Keratinocyte (primary cell): Measurements from ENCODE around the gene LHX4. TPM values are rescaled to one million over a fixed set of nuclear protein-coding genes. Genes with fewer than 3 reads are reported as not detected.

ENCODE experiments used
- DNase-seq: peaks from one replicate; pipeline ENCODE4 v3.0.0-alpha.2; 2011; ENCODE audit warnings: low read depth, missing footprints, low spot score
- FAIRE-seq: peaks from 2 replicates; lab custom pipeline; 2011; peaks lifted over from hg19 to GRCh38; lab: Jason Lieb, UNC
- H2AFZ ChIP-seq: 2 replicates; pipeline ENCODE4 v1.6.0; 2012; ENCODE audit warnings: low read length, control low read depth, inconsistent platforms; ENCODE audit not compliant: control insufficient read depth
- H3K27ac ChIP-seq: 2 replicates; pipeline ENCODE4 v1.5.1; 2011; ENCODE audit warnings: low read length; ENCODE audit not compliant: control insufficient read depth, insufficient read depth
- H3K27me3 ChIP-seq: 3 replicates; pipeline ENCODE4 v1.6.0; 2011; ENCODE audit warnings: low read length; ENCODE audit not compliant: control insufficient read depth, insufficient read depth; ENCODE audit errors: extremely low read depth
- H3K36me3 ChIP-seq, 2 experiments: 2 replicates in 1 of 2; 3 replicates in 1 of 2; pipeline ENCODE4 v1.5.1; 2011; ENCODE audit warnings: low read length in 2 of 2, mild to moderate bottlenecking in 1 of 2; ENCODE audit not compliant: control insufficient read depth in 2 of 2, insufficient read depth in 2 of 2; ENCODE audit errors: extremely low read depth in 1 of 2
- H3K4me1 ChIP-seq: 3 replicates; pipeline ENCODE4 v1.5.1; 2011; ENCODE audit warnings: low read length; ENCODE audit not compliant: control insufficient read depth, insufficient read depth; ENCODE audit errors: extremely low read depth
- H3K4me2 ChIP-seq: 3 replicates; pipeline ENCODE4 v1.6.0; 2011; ENCODE audit warnings: low read depth, low read length; ENCODE audit not compliant: control insufficient read depth, insufficient read depth; ENCODE audit errors: extremely low read depth
- H3K4me3 ChIP-seq, 3 experiments: fragments of 200-600 bp in 1 of 3; sonication (generic) in 1 of 3; 2 replicates in 2 of 3; 3 replicates in 1 of 3; pipeline ENCODE4 v1.5.1; 2011 to 2016; ENCODE audit warnings: low read length in 3 of 3, mild to moderate bottlenecking in 3 of 3, control low read depth in 2 of 3, inconsistent platforms in 1 of 3, low read depth in 1 of 3, mixed read lengths in 1 of 3, mixed run types in 1 of 3, moderate library complexity in 1 of 3; ENCODE audit not compliant: control insufficient read depth in 2 of 3, insufficient read depth in 2 of 3; ENCODE audit errors: extremely low read depth in 1 of 3
- H3K79me2 ChIP-seq: 2 replicates; pipeline ENCODE4 v1.6.0; 2012; ENCODE audit warnings: low read length; ENCODE audit not compliant: control insufficient read depth, insufficient read depth
- H3K9ac ChIP-seq: 3 replicates; pipeline ENCODE4 v1.6.0; 2011; ENCODE audit warnings: low read length; ENCODE audit not compliant: control insufficient read depth, insufficient read depth; ENCODE audit errors: extremely low read depth
- H3K9me1 ChIP-seq: 3 replicates; pipeline ENCODE4 v1.6.0; 2011; ENCODE audit warnings: low read length; ENCODE audit not compliant: control insufficient read depth, insufficient read depth; ENCODE audit errors: extremely low read depth
- H3K9me3 ChIP-seq: 2 replicates; pipeline ENCODE4 v1.5.1; 2012; ENCODE audit warnings: low read depth, low read length; ENCODE audit not compliant: control insufficient read depth
- H4K20me1 ChIP-seq: 3 replicates; pipeline ENCODE4 v1.6.0; 2011; ENCODE audit warnings: low read length; ENCODE audit not compliant: control insufficient read depth, insufficient read depth; ENCODE audit errors: extremely low read depth
- EZH2 ChIP-seq: IDR thresholded peaks from one replicate; pipeline ENCODE4 v1.6.1; 2012; ENCODE audit warnings: inconsistent platforms, mild to moderate bottlenecking, low read length, moderate library complexity
- dilution Hi-C: fragments of 300-500 bp; cut with MboI; formaldehyde crosslinking; loops from one replicate; pipeline ENCODE4 v1.7.0; 2020; ENCODE audit warnings: low sequenced_read_pairs; ENCODE audit not compliant: extremely low pct_ligation_motif_present
- polyA plus RNA-seq, 5 experiments: library from polyadenylated mRNA; depleted of rRNA in 3 of 5; stranded (reverse) in 3 of 5; stranded (forward) in 1 of 5; unstranded in 1 of 5; fragments of >200 nt; gene quantifications; 1 replicate in 1 of 5; 2 replicates in 3 of 5; 3 replicates in 1 of 5; pipeline versions ENCODE4 v1.2.1 to v1.2.3, GENCODE V29; 2011 to 2012; ENCODE audit warnings: missing spikeins in 2 of 5, low read depth in 1 of 5, low replicate concordance in 1 of 5
- TF ChIP-seq, protein P1 (sequence below), 3 experiments: IDR thresholded peaks in 1 of 3; conservative IDR thresholded peaks in 1 of 3; optimal IDR thresholded peaks in 1 of 3; 2 replicates in 2 of 3; 3 replicates in 1 of 3; pipeline versions ENCODE3 to v1.5.1; 2011; ENCODE audit warnings: low read length in 3 of 3, mild to moderate bottlenecking in 3 of 3, moderate library complexity in 2 of 3, control low read depth in 1 of 3, inconsistent platforms in 1 of 3; ENCODE audit not compliant: insufficient read depth in 2 of 3; ENCODE audit errors: extremely low read depth in 1 of 3

LHX4 gene
- polyA plus RNA-seq, 1 donor (not counting 4 experiments of a cell fraction or from before 2014, with no cell fraction given) = not detected

DNA sequence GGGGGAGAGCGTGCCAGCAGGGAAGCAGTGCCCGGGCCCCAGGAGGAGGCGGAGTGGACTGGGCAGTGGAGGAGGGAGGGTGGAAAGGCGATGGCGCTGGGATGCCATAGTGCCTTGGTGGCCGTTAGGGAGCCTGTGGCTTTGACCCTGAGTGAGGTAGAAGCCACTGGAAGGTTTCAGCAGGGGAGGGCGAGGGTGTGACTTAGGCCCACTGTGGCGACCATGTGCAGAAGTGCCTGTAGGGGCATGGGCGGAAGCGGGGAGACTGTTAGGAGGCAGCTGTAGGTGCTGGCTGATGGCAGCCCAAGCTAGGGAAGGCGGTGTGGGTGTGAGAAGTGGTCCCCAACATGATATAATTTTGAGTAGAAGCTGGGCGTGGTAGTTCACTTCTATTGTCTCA lies 28.2 kb downstream of the LHX4 start:
- Histone ChIP-seq H3K9me3 (no peaks in the 10 kb centered on the region), H3K27me3 (peaks cover 54% of the 10 kb centered on the region), H3K27ac (no peak overlapping the region), H3K4me2 (no peak overlapping the region), H4K20me1 (no peaks in the 10 kb centered on the region), H3K4me1 (no peaks in the 10 kb centered on the region), H3K9ac (no peak overlapping the region), H3K36me3 (no peaks in the 10 kb centered on the region), H3K79me2 (no peaks in the 10 kb centered on the region), H3K9me1 (no peaks in the 10 kb centered on the region), H2AFZ (no peak overlapping the region), H3K4me3 (no peak overlapping the region)
- dilution Hi-C loops = no loop called here
- TF ChIP-seq, protein P1, sequence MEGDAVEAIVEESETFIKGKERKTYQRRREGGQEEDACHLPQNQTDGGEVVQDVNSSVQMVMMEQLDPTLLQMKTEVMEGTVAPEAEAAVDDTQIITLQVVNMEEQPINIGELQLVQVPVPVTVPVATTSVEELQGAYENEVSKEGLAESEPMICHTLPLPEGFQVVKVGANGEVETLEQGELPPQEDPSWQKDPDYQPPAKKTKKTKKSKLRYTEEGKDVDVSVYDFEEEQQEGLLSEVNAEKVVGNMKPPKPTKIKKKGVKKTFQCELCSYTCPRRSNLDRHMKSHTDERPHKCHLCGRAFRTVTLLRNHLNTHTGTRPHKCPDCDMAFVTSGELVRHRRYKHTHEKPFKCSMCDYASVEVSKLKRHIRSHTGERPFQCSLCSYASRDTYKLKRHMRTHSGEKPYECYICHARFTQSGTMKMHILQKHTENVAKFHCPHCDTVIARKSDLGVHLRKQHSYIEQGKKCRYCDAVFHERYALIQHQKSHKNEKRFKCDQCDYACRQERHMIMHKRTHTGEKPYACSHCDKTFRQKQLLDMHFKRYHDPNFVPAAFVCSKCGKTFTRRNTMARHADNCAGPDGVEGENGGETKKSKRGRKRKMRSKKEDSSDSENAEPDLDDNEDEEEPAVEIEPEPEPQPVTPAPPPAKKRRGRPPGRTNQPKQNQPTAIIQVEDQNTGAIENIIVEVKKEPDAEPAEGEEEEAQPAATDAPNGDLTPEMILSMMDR (optimal IDR thresholded peaks at IDR 0.05 in 1 of 3, IDR thresholded peaks at IDR 0.05 in 1 of 3, conservative IDR thresholded peaks at IDR 0.05 in 1 of 3; ENCODE audit: extremely low read depth in 1 of 3, insufficient read depth in 2 of 3, low read length in 3 of 3) = no peak
- no peak for TF ChIP-seq EZH2
- FAIRE-seq = no peak
- no peak for DNase-seq

DNA sequence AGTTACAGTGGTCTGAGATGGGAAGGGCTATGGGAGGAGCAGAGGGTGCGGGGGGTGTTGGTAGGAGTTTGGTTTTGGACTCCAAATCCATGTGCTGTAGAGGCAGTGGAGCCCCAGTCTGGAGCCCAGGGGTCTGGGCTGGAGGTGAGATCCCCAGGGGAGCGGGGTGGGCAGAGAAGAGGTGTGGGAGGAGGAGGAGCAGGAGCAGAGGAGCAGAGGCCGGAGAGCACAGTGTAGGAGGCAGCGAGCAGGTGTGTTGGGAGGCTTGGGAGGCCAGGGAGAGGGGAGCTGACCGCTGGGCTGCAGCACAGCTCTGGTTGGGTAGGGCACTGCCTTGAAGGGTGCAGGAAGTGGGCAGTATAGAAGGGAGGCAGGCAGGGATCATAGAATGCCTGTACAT lies 28.9 kb downstream of the LHX4 start:
- DNase-seq = no peak
- Histone ChIP-seq H3K4me2 (no peak overlapping the region), H3K79me2 (no peaks in the 10 kb centered on the region), H3K4me3 (no peak overlapping the region), H3K27me3 (peaks cover 54% of the 10 kb centered on the region), H3K9me3 (no peaks in the 10 kb centered on the region), H2AFZ (no peak overlapping the region), H3K36me3 (no peaks in the 10 kb centered on the region), H3K4me1 (no peaks in the 10 kb centered on the region), H3K9ac (no peak overlapping the region), H4K20me1 (no peaks in the 10 kb centered on the region), H3K9me1 (no peaks in the 10 kb centered on the region), H3K27ac (no peak overlapping the region)
- dilution Hi-C loops = no loop called here
- TF ChIP-seq EZH2 = no peak
- TF ChIP-seq, protein P1 (optimal IDR thresholded peaks at IDR 0.05 in 1 of 3, IDR thresholded peaks at IDR 0.05 in 1 of 3, conservative IDR thresholded peaks at IDR 0.05 in 1 of 3; ENCODE audit: extremely low read depth in 1 of 3, insufficient read depth in 2 of 3, low read length in 3 of 3) = no peak
- FAIRE-seq = no peak
